ENCODE data around the gene PELI2.

The PELI2 gene

GRCh38 chr14:56180754-56181542 lies 62.7 kb downstream of the PELI2 start:
- no peak for DNase-seq (ENCODE audit: extremely low spot score)
- POLR2A ChIA-PET, result no interaction called here
- no peak for TF ChIP-seq CTCF (IDR thresholded peaks at IDR 0.05; ENCODE audit: control extremely low read depth, extremely low read depth, low read depth, missing control alignments)
- CTCF ChIA-PET, result no interaction called here

DNA sequence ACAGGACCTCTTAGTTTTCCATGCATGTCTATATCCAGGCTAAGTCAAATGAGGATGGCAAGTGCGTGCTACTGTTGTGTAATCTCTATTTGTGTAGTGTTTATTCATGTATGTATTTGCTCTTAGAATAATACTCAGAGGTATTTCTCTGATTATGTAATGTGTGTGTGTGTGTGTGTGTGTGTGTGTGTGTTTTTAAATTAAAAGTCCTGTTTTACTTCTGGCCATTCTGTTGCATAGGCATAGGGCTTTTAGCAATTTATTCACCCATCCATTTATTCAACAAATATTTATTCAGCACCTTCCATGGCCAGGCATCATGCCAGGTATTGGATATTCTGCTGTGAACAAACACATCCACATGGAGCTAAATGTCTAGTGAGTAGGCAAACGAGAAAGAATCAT lies 63.5 kb downstream of the PELI2 start:
- POLR2A ChIA-PET, result no interaction called here
- no peak for DNase-seq (ENCODE audit: extremely low spot score)
- no peak for TF ChIP-seq CTCF (IDR thresholded peaks at IDR 0.05; ENCODE audit: control extremely low read depth, extremely low read depth, low read depth, missing control alignments)
- CTCF ChIA-PET, result no interaction called here

DNA sequence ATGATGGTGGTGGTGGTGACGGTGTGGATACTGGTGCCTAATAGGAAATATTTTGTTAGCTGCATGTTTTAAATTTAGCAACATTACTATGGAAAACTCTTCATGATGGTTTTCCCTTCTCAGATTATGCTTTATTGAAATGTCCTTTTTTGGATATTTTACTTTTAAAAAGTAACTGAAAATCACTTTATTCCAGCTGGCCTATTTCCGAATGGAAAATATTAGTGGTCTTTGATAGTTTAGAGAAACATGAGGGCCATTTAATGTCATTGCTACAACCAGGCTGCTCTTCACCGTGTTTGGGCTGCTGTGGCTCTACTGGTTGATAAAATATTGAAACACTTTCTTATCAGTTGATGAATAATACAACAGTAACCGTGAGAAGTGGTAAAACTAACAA lies 64.2 kb downstream of the PELI2 start:
- TF ChIP-seq CTCF (IDR thresholded peaks at IDR 0.05; ENCODE audit: control extremely low read depth, extremely low read depth, low read depth, missing control alignments), result no peak
- CTCF ChIA-PET, result no interaction called here
- no peak for DNase-seq (ENCODE audit: extremely low spot score)
- POLR2A ChIA-PET, result no interaction called here

DNA sequence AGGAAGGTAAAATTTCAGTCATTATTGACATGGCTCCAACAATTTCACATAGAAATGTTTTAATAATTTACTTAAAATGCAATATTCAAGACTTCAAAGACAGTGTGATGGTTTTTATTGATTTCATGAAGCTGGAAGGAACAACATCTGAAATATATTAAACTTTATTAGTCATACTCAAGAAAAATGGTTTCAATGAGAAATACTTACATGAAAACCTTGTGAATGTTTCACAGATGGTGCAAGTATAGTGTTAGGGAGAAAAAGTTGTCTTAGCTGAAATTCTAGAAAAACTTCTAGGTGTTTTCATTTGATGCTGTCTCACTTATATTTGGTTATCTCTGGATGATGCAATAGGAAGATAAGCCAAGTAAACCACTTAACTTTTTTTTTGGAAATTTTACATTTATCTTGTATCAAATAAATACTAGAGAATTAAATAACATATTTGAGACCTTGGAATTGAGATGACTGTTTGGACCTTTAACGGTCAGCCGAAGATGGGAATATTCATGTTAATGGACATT lies 65.5 kb downstream of the PELI2 start:
- TF ChIP-seq CTCF (IDR thresholded peaks at IDR 0.05; ENCODE audit: control extremely low read depth, extremely low read depth, low read depth, missing control alignments), result no peak
- POLR2A ChIA-PET, result no interaction called here
- CTCF ChIA-PET, result no interaction called here
- no peak for DNase-seq (ENCODE audit: extremely low spot score)

DNA sequence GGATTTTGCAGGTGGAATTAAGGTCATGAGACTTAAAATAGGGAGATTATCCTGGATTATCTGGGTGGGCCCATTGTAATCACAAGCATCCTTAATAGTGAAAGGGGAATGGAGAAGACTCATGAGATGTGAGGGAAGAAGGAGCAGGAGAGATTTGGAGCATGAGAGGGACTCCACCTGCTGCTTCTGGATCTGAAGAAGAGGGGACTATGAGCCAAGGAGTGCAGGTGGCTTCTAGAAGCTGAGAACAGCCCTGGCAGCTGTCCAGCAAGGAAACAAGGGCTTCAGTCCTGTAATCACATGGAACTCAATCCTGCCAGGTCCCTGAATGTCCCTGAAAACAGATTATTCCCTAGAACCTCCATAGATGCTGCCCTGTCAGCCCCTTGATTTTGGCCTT lies 67.8 kb downstream of the PELI2 start:
- ChIA-PET POLR2A (no interaction called here), CTCF (no interaction called here)
- DNase-seq (ENCODE audit: extremely low spot score), result no peak
- TF ChIP-seq CTCF (IDR thresholded peaks at IDR 0.05; ENCODE audit: control extremely low read depth, extremely low read depth, low read depth, missing control alignments), result no peak

DNA sequence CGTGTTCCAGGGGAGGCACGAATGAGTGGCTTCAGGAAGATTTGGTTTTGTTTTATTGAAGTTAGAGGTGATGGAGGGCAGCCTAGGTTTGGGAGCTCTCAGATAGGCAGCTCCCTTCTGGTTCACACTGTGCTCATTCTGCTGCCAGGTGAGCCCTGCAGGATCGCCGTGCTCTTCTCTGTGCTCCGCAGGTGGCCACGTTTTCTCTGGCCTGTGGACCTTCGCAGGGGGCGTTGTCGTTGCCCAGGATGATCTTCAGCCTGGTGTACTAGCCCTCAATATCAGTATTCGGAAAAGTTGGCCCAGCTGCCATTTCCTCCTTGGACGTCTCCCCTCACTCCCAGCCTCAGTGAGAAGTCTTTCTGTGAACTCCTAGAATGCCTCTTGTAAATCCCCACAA lies 69.5 kb downstream of the PELI2 start:
- TF ChIP-seq CTCF (IDR thresholded peaks at IDR 0.05; ENCODE audit: control extremely low read depth, extremely low read depth, low read depth, missing control alignments), result no peak
- no peak for DNase-seq (ENCODE audit: extremely low spot score)
- ChIA-PET CTCF (interaction anchor here (1.2 kb wide), 1 partner anchor 30 kb away, joined by 3 read pairs; no protein-coding TSS in a partner anchor), POLR2A (no interaction called here)

Measured in GM10248 (cell line).